Stimulated activated naive CD8-positive, alpha-beta T cell treated with anti-CD3 and anti-CD28 coated beads, Interleukin-15, Interleukin-2, amounts not matched to agents 100 U/mL and 50 U/mL, for 24 hours (primary cell): ENCODE data around the gene PA2G4.
A peak's percentile ranks its signal among the peaks of the same experiment; 100 is the strongest.
"Not testable (repeated sequence)": the region's sequence is repeated elsewhere in the genome, so short reads cannot be mapped to it uniquely, and the experiment has no call there.

Experiments
- ATAC-seq: fragments of 150-1000 bp; cut with Tn5 transposase; one replicate; pipeline ENCODE4 v1.10.0; 2021
- DNase-seq: peaks from one replicate; pipeline ENCODE4 v3.0.0; 2021

Gene PA2G4

DNA sequence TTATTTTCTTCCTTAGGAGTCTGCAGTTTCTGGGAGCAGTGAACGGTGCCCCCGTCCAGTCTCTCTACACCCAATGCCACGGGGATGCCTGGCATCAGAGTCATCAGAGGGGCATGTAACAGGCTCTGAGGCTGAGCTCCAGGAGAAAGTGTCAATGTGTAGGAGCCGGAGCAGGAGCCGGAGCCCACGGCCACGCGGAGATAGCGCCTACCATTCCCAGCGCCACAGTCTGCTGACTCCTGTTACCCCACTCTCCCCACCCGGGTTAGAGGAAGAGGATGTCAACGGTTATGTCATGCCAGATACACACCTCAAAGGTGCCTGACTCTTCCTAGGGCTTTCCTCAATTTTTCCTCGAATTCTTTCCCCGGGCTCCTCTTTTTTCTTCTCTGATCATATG is 3.3 kb upstream of the PA2G4 start:
- ATAC-seq (no peak), DNase-seq (no peak)

DNA sequence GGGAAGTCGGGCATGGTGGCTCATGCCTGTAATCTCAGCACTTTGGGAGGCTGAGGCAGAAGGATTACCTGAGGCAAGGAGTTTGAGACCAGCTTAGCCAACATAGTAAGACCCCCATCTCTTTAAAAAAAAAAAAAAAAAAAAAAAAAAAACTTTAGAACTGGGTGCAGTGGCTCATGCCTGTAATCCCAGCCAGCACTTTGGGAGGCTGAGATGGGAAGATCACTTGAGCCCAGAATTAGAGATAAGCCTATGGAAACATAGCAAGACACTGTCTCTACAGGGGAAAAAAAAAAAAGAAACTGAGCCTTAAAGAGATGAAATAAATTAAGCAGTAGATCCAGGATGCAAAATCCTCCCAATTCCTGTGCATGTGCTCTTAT is 1.7 kb upstream of the PA2G4 start:
- ATAC-seq (no peak), DNase-seq (no peak)

DNA sequence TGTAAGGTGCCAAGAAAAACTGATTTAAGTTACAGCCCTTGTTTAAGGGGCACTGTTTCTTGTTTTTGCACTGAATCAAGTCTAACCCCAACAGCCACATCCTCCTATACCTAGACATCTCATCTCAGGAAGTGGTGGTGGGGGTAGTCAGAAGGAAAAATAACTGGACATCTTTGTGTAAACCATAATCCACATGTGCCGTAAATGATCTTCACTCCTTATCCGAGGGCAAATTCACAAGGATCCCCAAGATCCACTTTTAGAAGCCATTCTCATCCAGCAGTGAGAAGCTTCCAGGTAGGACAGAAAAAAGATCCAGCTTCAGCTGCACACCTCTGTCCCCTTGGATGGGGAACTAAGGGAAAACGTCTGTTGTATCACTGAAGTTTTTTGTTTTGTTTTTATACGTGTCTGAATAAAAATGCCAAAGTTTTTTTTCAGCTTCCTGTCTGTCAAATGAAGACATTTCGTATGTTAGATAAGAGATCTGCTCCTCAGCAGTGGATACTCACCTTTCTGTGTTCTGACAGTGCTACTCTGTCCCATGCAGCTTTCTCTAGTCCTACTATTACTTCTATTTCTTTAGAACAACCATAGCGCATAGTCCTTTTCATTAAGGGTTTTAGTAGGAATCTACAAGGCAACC is 1.2 kb upstream of the PA2G4 start:
- DNase-seq, result no peak
- no peak for ATAC-seq

DNA sequence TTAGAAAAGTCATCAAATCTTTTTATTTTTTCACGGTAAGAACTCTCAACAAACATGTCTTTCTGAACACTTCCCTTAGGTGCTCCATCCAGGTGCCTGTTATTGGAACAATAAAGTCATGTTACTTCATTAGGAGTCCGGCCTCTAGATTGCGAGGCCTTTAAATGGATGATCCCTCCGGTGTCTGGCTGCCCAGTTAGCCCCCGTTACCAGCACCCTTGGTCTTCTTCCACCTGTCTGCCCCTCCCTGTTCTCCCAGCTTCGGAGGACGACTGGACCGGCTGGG is 593 bp upstream of the PA2G4 start:
- no peak for ATAC-seq
- DNase-seq, result no peak

DNA sequence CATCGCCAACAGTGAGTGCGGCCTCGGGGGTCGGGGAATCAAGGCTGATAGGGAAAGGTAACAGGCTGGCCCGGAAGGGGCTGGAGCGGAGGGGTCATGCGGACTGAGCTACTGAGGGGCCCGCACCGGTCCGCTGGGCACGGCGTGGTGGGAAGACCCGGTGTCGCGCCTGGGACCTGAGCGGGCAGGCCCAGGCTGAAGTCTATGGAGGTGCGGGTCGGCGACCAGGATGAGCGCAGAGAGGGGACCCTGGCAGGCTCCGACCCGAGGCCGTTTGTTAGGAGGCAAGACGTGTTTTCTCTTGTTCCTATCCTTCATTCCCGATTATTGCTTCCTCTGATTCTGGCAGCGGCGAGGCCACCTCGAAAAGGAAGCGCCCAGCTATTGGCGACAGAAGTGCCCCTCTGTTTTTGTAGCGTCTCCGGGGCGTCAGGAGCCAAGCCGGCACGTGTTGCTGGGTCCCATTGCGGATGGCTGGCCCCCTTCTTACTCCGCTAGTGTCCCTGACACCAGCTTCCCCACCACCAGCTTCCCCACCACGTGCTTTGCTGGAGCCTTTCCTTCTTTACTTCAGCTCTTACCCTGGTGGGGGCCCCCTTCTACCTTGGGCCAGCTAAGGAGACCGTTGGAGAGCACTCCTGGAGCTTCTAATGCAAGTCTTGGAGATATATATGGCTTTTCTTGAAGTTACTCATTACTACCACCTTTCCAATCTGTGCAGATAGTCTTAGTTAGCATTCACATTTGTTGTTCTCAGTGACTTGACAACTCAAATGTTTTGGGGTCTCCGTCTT is 653 bp downstream of the PA2G4 start:
- ATAC-seq (peak; percentile 1), DNase-seq (peak; percentile 43)

DNA sequence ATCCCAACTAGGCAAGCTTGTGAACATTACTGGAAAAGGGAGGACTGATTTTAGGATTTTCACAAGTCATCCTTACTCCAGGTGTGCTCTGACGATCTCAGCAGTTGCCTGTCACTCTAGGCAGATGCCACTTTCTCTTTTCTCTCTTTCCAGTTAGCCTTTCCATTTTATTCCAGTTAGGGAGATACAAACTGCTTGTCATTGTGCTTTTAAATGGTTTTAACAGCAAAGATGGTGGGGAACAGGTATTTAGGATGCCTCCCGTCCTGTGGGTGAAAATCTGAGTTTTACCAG is 1.2 kb downstream of the PA2G4 start:
- no peak for DNase-seq

DNA sequence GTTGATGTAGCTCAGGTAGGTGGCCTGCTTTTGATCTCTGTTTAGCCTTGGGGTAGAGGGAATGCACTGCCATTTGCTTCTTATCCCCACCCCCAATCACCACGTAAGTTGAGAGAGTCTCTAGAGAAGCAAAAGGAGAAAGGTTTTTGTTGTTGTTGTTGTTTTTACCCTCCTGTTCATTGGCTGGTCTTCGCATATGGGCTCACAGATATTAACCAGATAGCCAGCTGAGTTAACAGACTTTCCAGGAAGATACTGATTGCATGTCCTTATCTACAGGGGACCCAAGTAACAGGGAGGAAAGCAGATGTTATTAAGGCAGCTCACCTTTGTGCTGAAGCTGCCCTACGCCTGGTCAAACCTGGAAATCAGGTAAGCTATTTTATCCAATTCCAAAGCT is 2.9 kb downstream of the PA2G4 start:
- DNase-seq, result no peak
- no peak for ATAC-seq

More for the DNA sequence above, 1.2 kb downstream of the PA2G4 start:
- ATAC-seq, result no peak

DNA sequence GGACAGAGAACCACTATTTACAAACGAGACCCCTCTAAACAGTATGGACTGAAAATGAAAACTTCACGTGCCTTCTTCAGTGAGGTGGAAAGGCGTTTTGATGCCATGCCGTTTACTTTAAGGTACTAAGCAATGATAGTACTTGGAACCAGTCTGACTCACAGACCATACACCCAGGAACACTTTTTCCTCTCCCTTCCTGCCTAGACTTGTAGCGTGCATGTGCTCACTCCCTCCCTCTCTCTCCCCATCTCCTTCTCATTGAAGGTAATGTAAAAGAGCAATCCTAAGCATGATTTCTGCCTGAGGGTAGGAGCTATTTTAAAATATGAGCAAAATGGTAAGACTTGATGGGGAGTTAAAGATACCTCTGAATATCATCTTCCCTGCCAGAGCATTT is 6.2 kb downstream of the PA2G4 start:
- no peak for ATAC-seq
- DNase-seq, result no peak

DNA sequence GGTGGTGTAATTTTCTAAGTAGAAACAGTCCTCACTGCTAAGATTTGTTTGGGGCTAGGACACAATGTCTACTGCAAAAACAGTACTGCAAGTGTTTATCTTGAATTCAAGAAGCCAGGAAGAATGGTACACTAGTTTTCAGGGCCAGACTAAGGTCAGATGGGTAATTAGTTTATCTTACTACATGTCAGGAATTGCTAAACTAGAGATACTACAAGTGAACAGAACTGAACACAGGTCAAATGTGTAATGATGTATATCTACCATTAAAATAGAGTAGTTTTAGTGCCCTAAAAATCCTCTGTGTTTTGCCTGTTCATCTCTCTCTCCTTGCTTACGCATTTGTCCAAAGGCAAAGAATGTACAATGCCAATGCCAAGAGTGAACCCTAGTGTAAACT is 9.7 kb downstream of the PA2G4 start:
- DNase-seq (no peak), ATAC-seq (no peak)

DNA sequence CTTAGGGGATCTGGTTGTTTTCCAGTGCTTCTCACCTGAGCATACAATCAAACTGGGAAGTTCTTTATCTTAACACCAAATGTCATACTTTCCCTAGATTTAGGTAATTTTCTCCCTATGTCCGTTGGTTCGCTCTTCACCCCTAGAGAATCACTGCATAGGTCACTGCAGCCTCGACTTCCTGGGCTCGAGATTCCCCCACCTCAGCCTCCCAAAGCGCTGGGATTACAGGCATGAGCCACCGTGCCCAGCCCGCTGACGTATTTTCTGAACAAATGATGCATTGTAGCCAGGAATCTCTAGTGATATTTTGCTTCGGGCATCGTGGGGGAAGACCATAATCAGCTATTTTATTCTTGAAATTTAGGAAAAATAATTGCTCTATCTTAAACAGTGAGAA is 11.0 kb downstream of the PA2G4 start:
- ATAC-seq (no peak), DNase-seq (no peak)

DNA sequence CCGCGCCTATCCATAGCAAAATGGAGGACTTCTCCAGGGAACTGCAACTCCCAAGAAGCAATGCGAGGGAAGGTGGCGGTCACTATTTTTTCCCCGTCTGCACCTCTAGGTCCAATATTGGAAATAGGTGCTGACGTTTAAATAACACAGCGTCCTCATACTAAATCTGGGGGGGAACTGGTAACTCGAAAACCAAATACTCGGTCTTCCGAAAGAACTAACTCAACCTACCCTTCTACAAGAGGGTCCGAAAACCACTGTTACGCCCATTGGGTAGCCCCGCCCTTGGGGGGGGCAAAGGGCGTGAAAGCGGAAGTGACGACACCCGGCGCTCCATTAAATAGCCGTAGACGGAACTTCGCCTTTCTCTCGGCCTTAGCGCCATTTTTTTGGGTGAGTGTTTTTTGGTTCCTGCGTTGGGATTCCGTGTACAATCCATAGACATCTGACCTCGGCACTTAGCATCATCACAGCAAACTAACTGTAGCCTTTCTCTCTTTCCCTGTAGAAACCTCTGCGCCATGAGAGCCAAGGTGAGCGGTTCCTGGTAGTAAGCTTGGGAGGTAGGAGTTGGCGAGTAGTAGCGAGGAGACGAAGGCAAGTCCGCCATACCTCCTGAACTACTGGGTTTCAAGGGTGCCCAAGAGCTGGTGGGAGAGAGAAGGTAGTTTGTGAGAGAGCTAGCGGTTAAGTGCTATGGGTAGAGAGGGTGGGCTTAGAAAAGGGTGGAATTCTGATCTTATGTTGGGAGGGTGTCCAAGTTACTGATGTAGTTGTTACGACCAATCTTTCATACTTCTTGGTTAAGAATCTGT is 12.1 kb downstream of the PA2G4 start, which contains the start of gene RPL41:
Gene RPL41, plus strand, starts transcription at position 367 of the 815 bp plus-strand sequence.
- peak; percentile 38 for ATAC-seq

DNA sequence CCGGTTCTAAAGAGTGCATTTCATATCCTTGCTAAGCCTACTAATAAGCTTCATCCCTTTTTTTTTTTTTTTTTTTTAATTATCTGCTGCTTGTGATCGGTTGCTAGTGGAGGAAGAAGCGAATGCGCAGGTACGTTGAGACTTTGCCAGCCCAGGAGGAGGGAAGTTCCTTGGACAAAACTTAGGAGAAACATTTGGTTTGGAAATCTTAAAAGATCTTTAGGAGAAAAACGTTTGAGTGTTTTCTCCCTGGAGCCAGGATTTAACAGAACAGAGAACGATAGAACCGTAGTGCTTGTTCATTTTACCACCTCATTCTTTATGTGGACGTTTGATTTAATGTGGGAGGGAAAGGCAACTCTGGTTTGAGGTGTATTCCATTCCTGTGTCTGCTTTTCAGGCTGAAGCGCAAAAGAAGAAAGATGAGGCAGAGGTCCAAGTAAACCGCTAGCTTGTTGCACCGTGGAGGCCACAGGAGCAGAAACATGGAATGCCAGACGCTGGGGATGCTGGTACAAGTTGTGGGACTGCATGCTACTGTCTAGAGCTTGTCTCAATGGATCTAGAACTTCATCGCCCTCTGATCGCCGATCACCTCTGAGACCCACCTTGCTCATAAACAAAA is 12.8 kb downstream of the PA2G4 start:
- DNase-seq, ATAC-seq: not testable (repeated sequence)

More for the DNA sequence above, 12.1 kb downstream of the PA2G4 start, which contains the start of gene RPL41:
- peak; percentile 94 for DNase-seq

DNA sequence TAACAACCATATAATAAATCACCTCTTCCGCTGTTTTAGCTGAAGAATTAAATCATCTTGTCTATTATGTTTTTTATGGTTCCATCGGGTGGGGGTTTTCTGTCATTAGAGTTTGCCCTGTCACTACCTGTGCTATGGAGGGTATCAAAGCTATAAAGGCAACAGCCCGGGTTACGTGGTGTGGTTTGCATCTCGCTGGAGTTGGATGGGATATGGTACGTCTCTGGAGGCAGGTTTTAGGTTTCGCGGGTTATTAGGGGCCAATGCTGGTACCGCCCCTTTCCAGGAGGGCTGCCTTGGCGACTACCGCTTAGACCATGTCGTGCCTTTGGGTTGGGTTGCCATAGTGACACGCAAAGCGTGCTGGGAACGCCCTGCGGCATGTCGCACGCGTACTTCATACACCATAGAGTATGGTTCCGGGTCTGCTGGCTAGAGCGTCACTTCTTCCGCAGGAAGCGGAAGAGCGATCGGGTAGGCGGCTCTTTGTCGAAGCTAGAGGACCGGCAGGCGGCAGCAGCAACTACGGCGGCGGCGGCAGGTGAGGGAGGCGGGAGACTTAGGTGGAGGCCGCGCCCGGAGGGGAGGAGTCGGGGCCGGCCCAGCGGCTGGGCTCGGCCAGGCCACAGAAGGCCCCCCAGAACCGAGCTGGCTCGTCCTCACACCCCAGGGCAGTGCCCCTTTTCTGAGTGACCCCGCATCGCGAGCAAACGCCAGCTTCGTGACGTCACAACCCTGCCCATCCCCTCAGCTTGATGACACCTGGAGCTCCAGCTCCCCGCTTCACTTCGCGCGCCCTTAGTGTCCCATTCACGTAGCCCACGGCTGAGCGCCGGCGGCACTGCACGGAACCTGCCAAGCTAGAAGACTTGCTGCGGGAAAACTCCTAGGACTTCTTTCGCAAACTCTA is 13.7 kb downstream of the PA2G4 start, which contains the start of gene ZC3H10:
Gene ZC3H10, plus strand, starts transcription at position 489 of the 910 bp plus-strand sequence. CDS start 2,297 bp downstream, outside the sequence.
- ATAC-seq, result peak; percentile 94
- peak; percentile 98 for DNase-seq

DNA sequence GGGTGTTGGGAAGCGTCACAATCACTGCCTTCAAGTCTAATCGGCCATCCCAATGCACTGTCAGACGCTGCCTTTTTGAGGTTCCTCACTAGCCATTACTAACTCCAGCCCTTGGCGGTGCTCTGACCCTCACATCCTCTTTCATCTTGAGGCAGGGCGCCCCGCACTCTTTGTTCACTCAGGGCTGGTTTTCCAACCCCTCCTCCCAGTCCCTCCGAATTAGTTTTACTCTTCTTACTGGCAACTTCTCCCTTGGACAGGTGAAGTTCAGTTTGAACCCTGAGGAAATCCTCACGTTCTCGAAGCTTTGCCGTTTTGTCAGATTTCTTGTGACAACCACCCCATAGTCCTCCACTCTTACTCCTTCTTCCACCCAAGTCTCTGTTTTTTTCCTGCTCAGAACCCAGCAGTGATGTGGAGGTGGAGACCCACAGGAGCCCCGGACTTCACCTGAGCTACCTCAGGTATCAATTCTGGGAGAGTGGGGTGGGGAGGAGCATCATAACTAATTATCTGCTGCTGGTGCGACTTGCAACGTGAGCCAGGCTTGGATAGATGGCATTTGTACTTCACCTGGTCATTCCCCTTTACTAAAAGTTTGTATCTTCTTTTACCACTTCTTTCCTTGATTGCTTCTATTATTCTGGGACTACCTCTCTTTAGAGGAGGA is 14.5 kb downstream of the PA2G4 start:
- no peak for ATAC-seq
- no peak for DNase-seq

DNA sequence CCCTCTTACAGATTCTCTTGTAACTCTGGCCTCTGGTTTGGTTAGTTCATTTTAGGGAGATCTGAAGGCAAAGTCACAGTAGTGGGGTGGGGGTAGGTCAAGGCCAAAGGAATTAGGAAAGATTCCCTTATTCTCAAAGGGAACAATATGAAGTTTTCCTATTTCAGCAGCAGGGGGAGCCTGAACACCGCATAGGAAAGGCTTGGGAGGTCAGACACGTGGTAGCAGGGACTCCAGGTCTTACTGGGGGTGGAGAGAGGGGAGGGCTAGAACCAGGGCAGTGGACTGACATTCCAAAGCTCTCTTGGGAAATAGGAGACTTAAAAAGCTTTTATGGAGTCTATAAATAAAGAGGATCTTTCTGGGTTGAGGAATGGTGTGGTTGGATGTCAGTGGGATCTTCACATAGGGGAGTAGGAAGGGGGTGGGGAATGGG is 15.0 kb downstream of the PA2G4 start:
- DNase-seq, result peak; percentile 61
- ATAC-seq, result no peak

DNA sequence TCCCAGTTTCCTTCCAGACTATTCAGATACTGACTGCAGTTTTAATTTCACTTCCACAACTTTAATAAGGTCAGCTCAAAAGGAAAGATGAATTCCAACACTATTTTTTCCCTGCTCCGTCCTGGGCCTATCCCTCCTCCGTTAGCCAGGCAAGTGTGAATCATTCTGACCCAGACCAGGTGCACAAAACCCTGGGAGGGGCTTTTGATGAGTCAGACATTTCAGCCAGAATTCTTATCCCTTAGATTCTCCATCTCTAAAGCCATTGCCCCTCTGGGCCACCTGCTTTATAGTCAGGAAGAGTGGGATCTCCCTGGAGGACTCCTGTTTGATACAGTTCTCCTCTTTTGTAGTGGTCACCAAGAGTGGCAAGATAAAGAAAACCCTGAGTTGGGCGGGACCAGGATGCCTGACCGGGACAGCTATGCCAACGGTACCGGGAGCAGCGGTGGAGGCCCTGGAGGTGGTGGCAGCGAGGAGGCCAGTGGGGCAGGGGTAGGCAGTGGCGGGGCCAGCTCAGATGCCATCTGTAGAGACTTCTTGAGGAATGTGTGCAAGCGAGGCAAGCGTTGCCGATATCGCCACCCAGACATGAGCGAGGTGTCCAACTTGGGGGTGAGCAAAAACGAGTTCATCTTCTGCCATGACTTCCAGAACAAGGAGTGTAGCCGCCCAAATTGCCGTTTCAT is 15.9 kb downstream of the PA2G4 start:
- ATAC-seq (no peak), DNase-seq (no peak)

DNA sequence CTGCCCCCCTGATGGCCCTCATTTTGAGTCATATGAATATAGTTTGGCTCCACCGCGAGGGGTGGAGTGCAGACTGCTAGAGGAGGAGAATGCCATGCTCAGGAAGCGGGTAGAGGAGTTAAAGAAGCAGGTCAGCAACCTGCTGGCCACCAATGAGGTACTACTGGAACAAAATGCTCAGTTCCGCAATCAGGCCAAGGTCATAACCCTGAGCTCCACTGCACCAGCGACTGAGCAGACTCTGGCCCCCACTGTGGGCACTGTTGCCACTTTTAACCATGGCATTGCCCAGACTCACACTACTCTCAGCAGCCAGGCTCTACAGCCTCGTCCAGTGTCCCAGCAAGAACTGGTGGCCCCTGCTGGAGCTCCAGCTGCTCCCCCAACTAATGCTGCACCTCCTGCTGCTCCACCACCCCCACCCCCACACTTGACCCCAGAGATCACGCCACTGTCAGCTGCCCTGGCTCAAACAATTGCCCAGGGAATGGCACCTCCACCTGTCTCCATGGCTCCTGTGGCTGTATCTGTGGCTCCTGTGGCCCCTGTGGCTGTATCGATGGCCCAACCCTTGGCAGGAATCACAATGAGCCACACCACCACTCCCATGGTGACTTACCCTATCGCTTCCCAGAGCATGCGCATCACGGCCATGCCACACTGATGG is 17.0 kb downstream of the PA2G4 start:
- no peak for ATAC-seq
- no peak for DNase-seq

DNA sequence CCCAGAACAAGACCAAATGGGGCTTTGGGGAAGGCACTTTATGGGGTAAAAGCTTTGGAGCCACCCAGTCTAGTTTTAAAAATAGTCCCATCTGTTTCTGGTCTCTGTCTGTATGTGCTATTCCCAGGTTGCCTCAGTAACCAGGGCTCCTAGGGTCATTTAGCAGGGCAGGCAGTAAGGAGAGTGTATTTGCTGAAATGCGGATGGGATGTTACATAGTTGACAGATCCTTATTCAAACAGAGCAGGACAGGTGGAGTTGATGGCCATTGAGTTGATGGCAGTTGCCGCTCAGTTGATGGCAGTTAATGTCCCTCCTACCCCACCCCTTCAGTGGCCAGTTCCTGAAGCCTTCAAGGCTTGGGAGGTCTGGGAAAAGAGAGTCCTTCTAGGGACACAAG is 18.3 kb downstream of the PA2G4 start:
- ATAC-seq (no peak), DNase-seq (no peak)

DNA sequence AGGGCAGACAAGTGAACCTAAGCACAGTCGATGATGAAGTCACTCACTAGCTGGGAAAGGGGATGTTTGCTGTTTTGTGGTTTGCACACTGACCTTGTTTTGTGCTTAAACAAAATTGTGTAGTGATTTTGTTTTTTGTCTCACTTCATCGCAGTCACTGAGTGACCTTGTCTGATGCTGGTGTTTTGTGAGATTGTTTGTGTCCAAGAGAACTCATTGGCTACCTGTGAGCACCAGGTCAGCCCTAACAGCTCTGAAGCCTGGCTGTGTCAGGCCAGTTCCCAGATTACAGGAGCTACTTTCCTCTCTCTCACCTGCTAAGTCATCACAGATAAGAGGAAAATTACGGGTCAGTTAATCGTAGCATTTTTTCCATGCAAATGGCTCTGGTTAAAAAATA is 19.8 kb downstream of the PA2G4 start:
- DNase-seq (no peak), ATAC-seq (no peak)

DNA sequence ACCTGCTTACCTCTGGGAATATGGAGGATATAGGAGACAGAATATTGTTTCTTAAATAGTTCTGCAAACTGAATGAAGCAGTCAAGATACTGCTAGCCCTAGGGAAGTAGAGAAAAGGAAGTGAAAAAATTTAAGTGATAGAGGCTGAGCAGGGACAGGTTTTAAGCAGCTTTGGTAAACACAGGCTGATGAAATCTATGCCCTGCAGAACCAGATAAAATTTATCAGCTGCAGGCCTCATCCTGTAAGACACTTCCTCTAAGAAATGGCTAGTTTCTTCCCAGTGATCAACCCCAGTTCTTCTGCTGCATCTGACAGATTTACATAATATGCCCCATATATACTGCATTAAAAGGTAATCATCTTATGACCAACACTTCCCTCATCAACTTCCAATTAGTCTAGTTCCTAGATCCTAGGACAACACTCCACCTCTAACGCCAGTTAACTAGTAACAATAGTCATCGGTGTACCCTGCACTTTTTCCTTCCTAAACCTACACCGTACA is 22.4 kb downstream of the PA2G4 start:
- DNase-seq (no peak), ATAC-seq (no peak)
